ENCODE measurements around the gene NRP2. TPM values are rescaled to one million over a fixed set of nuclear protein-coding genes. Genes with fewer than 3 reads are reported as not detected.

The NRP2 gene
- total RNA-seq, 1 experiment from 2014 or later: 18.3 TPM

- peaks cover 35% of the 10 kb centered on the region for H3K4me1 ChIP-seq (ENCODE audit: insufficient read depth, low read length)
- no peaks in the 10 kb centered on the region for H4K20me1 ChIP-seq (ENCODE audit: low read length)
- intact Hi-C loops (cut with micrococcal nuclease): loop anchor here (2.0 to 10.0 kb wide), 5 partner anchors 67 to 1419 kb away; partner anchors contain the start of gene PARD3B
- H3K79me2 ChIP-seq (ENCODE audit: low read length): peaks cover 25% of the 10 kb centered on the region
- H3K27ac ChIP-seq (ENCODE audit: low read length): no peak overlapping the region
- DNase-seq (peak; percentile 96), ATAC-seq (peak; percentile 51)
- H3K4me2 ChIP-seq (ENCODE audit: low read length): no peak overlapping the region
- H2AFZ ChIP-seq (ENCODE audit: low read length): peak overlapping the region; percentile 51; the same call in 1 of the 2 replicates
- H3K9me3 ChIP-seq (ENCODE audit: low read length): no peaks in the 10 kb centered on the region
- BruUV-seq (replicated peaks): no TSS peak
- H3F3A ChIP-seq (ENCODE audit: low read length, unreplicated experiment): no peaks in the 10 kb centered on the region
- H3K36me3 ChIP-seq (ENCODE audit: low read depth, low read length): no peaks in the 10 kb centered on the region
- no peak overlapping the region for H3K9ac ChIP-seq (ENCODE audit: low read length)
- no peak overlapping the region for H3K4me3 ChIP-seq (ENCODE audit: low read length)
- POLR2A ChIA-PET (ENCODE audit: unreplicated experiment): no interaction called here
- no peak for TF ChIP-seq EZH2phosphoT487 (IDR thresholded peaks at IDR 0.05; ENCODE audit: borderline replicate concordance, low read length)
- no peak for TF ChIP-seq EZH2 (IDR thresholded peaks at IDR 0.05; ENCODE audit: low read length, unreplicated experiment)
- TF ChIP-seq CTCF (conservative IDR thresholded peaks at IDR 0.05; ENCODE audit: low read depth, low read length): peak; percentile 92
- no peaks in the 10 kb centered on the region for H3K9me2 ChIP-seq (replicated peaks; ENCODE audit: low read length)
- CTCF ChIA-PET: interaction anchor here (0.5 kb wide), 1 partner anchor 256 kb away, joined by 3 read pairs; no protein-coding TSS in a partner anchor
- no peaks in the 10 kb centered on the region for H3K27me3 ChIP-seq (ENCODE audit: low read length)
Observed at GRCh38 chr2:205680067-205680466, 2.2 kb upstream of the NRP2 start.

- H4K20me1 ChIP-seq (ENCODE audit: low read length): no peaks in the 10 kb centered on the region
- H3K4me1 ChIP-seq (ENCODE audit: insufficient read depth, low read length): peaks cover 38% of the 10 kb centered on the region
- intact Hi-C loops (cut with micrococcal nuclease): loop anchor here (1.0 to 10.0 kb wide), 6 partner anchors 66 to 1420 kb away; partner anchors contain the start of gene PARD3B
- BruUV-seq (replicated peaks): no TSS peak
- POLR2A ChIA-PET (ENCODE audit: unreplicated experiment): no interaction called here
- no peak for ATAC-seq
- H3K4me2 ChIP-seq (ENCODE audit: low read length): no peak overlapping the region
- H3K9ac ChIP-seq (ENCODE audit: low read length): no peak overlapping the region
- DNase-seq: no peak
- no peaks in the 10 kb centered on the region for H3K9me2 ChIP-seq (replicated peaks; ENCODE audit: low read length)
- no peaks in the 10 kb centered on the region for H3K9me3 ChIP-seq (ENCODE audit: low read length)
- no peaks in the 10 kb centered on the region for H3K27me3 ChIP-seq (ENCODE audit: low read length)
- no peak overlapping the region for H3K4me3 ChIP-seq (ENCODE audit: low read length)
- H3K79me2 ChIP-seq (ENCODE audit: low read length): peaks cover 30% of the 10 kb centered on the region
- CTCF ChIA-PET: no interaction called here
- H3K36me3 ChIP-seq (ENCODE audit: low read depth, low read length): no peaks in the 10 kb centered on the region
- TF ChIP-seq CTCF (conservative IDR thresholded peaks at IDR 0.05; ENCODE audit: low read depth, low read length): no peak
- no peak for TF ChIP-seq EZH2phosphoT487 (IDR thresholded peaks at IDR 0.05; ENCODE audit: borderline replicate concordance, low read length)
- no peak for TF ChIP-seq EZH2 (IDR thresholded peaks at IDR 0.05; ENCODE audit: low read length, unreplicated experiment)
- no peak overlapping the region for H2AFZ ChIP-seq (ENCODE audit: low read length)
- H3F3A ChIP-seq (ENCODE audit: low read length, unreplicated experiment): no peaks in the 10 kb centered on the region
- no peak overlapping the region for H3K27ac ChIP-seq (ENCODE audit: low read length)
Observed at GRCh38 chr2:205680903-205681302, 1.4 kb upstream of the NRP2 start.
